IPS-NIHi11 (cell line): ENCODE data around the gene MAP2.
A peak's percentile ranks its signal among the peaks of the same experiment; 100 is the strongest.
"Not testable (repeated sequence)": the region's sequence is repeated elsewhere in the genome, so short reads cannot be mapped to it uniquely, and the experiment has no call there.

Experiments
- DNase-seq: peaks from one replicate; pipeline ENCODE4 v3.0.0; 2012; ENCODE audit warnings: mixed read lengths, low spot score

The MAP2 gene

GRCh38 chr2:209593930-209594329 is 170.1 kb downstream of the MAP2 start:
- DNase-seq: no peak

- DNase-seq: no peak
Observed at GRCh38 chr2:209596262-209596661, 172.4 kb downstream of the MAP2 start.

- not testable (repeated sequence) for DNase-seq
Observed at GRCh38 chr2:209598227-209598626, 174.4 kb downstream of the MAP2 start.

- no peak for DNase-seq
Observed at GRCh38 chr2:209600341-209601171, 176.7 kb downstream of the MAP2 start.

GRCh38 chr2:209601497-209601896 is 177.7 kb downstream of the MAP2 start:
- DNase-seq: no peak

GRCh38 chr2:209602259-209602658 is 178.4 kb downstream of the MAP2 start:
- no peak for DNase-seq

- no peak for DNase-seq
Observed at GRCh38 chr2:209609531-209609930, 185.7 kb downstream of the MAP2 start.

- DNase-seq: no peak
Observed at GRCh38 chr2:209610631-209611030, 186.8 kb downstream of the MAP2 start.

GRCh38 chr2:209613649-209614305 is 189.9 kb downstream of the MAP2 start:
- DNase-seq: no peak

- peak; percentile 37 for DNase-seq
Observed at GRCh38 chr2:209614690-209615369, 191.0 kb downstream of the MAP2 start.

GRCh38 chr2:209619782-209620181 is 195.9 kb downstream of the MAP2 start:
- no peak for DNase-seq

GRCh38 chr2:209624192-209624938 is 200.5 kb downstream of the MAP2 start:
- DNase-seq: no peak

GRCh38 chr2:209629597-209629996 is 205.8 kb downstream of the MAP2 start:
- DNase-seq: peak; percentile 10

- DNase-seq: no peak
Observed at GRCh38 chr2:209633911-209634310, 210.1 kb downstream of the MAP2 start.

- no peak for DNase-seq
Observed at GRCh38 chr2:209636076-209636475, 212.2 kb downstream of the MAP2 start.

GRCh38 chr2:209637293-209637692 is 213.4 kb downstream of the MAP2 start:
- DNase-seq: no peak

- DNase-seq: no peak
Observed at GRCh38 chr2:209638346-209638745, 214.5 kb downstream of the MAP2 start.

GRCh38 chr2:209640358-209640757 is 216.5 kb downstream of the MAP2 start:
- DNase-seq: no peak

GRCh38 chr2:209642146-209642820 is 218.4 kb downstream of the MAP2 start:
- DNase-seq: no peak

- no peak for DNase-seq
Observed at GRCh38 chr2:209644842-209645241, 221.0 kb downstream of the MAP2 start.

GRCh38 chr2:209648714-209649113 is 224.9 kb downstream of the MAP2 start:
- DNase-seq: no peak

- DNase-seq: no peak
Observed at GRCh38 chr2:209653134-209653533, 229.3 kb downstream of the MAP2 start.
